Kidney (tissue), 14 donors: ENCODE data around the gene F3. TPM values are rescaled to one million over a fixed set of nuclear protein-coding genes. Genes with fewer than 3 reads are reported as not detected.

ENCODE experiments used
- DNase-seq, 5 donors: peaks; one replicate each; pipeline ENCODE4 v3.0.0-alpha.2; 2013 to 2020
- FAIRE-seq: peaks from 2 replicates; lab custom pipeline; 2012; peaks lifted over from hg19 to GRCh38; lab: Jason Lieb, UNC
- H3K27ac ChIP-seq, 2 donors: one replicate each; pipeline ENCODE4 v1.7.0; 2013; ENCODE audit warnings: low read depth in 2 of 2, low read length in 2 of 2, inconsistent platforms in 1 of 2
- H3K27me3 ChIP-seq: one replicate; pipeline ENCODE4 v1.7.1; 2013; ENCODE audit warnings: low read length, inconsistent platforms; ENCODE audit not compliant: control insufficient read depth, insufficient read depth
- H3K36me3 ChIP-seq, 3 donors: one replicate each; pipeline versions ENCODE4 v1.7.0 to v1.7.1; 2013; ENCODE audit warnings: low read length in 3 of 3, control low read depth in 1 of 3, inconsistent platforms in 1 of 3; ENCODE audit not compliant: insufficient read depth in 3 of 3, control insufficient read depth in 2 of 3
- H3K4me1 ChIP-seq, 3 donors: one replicate each; pipeline versions ENCODE4 v1.7.0 to v1.7.1; 2013; ENCODE audit warnings: low read length in 3 of 3, inconsistent platforms in 1 of 3, low read depth in 1 of 3; ENCODE audit not compliant: control insufficient read depth in 2 of 3, insufficient read depth in 2 of 3
- H3K4me3 ChIP-seq, 3 donors: one replicate each; pipeline versions ENCODE4 v1.7.0 to v1.8.1; 2013; ENCODE audit warnings: low read length in 3 of 3, control low read depth in 1 of 3, inconsistent platforms in 1 of 3
- H3K9ac ChIP-seq, 3 donors: one replicate each; pipeline versions ENCODE4 v1.7.0 to v1.7.1; 2013; ENCODE audit warnings: low read length in 3 of 3, control low read depth in 1 of 3, inconsistent platforms in 1 of 3
- H3K9me3 ChIP-seq, 3 donors: one replicate each; pipeline versions ENCODE4 v1.7.0 to v1.7.1; 2013; ENCODE audit warnings: low read length in 3 of 3, control low read depth in 1 of 3, inconsistent platforms in 1 of 3; ENCODE audit not compliant: control insufficient read depth in 2 of 3, insufficient read depth in 1 of 3
- CTCF ChIP-seq: IDR thresholded peaks from 3 replicates; pipeline ENCODE4 v1.5.1; 2012; ENCODE audit warnings: mild to moderate bottlenecking, moderate library complexity, borderline replicate concordance; ENCODE audit not compliant: insufficient read depth; ENCODE audit errors: extremely low read depth
- intact Hi-C: fragments of 100-400 bp; cut with DNase I; formaldehyde crosslinking; loops from one replicate; pipeline ENCODE4 v1.11.1; 2022
- polyA plus RNA-seq: library from polyadenylated mRNA; stranded (reverse); fragments of 350-450 nt; fragmentation: Illumina TruSeq; extraction: RNeasy Lipid Tissue Mini Kit (QIAGEN cat#74804); gene quantifications from one replicate; pipeline ENCODE4 v1.2.3, GENCODE V29; 2014; ENCODE audit warnings: low read depth, low replicate concordance; ENCODE audit not compliant: insufficient read depth
- total RNA-seq: library from RNA; stranded (reverse); fragmentation: NEBNext Ultra II Directional; extraction: Animal tissue kit (Norgen Biotek cat#: 25700); gene quantifications from one replicate; pipeline ENCODE4 v1.2.1, GENCODE V29; 2021
- donor health status: control.
- donor health status: control.
- donor health status: control.
- donor health status: control.
- donor health status: control.
- donor health status: DM: yes; HTN: yes; CAD: no.
- donor health status: Normal renal cell carcinoma (clear cell type).

The F3 gene
- total and polyA plus RNA-seq, 2 donors from 2014 or later: 8.8 to 19.0 TPM

GRCh38 chr1:94514095-94514727 is 27.3 kb downstream of the F3 start:
- Histone ChIP-seq H3K27ac (no peak overlapping the region), H3K27me3 (no peaks in the 10 kb centered on the region), H3K4me1 (no peaks in the 10 kb centered on the region), H3K9me3 (no peaks in the 10 kb centered on the region), H3K36me3 (peaks cover 0 to 6% (median 0%) of the 10 kb centered on the region in 3 donors), H3K4me3 (no peak overlapping the region), H3K9ac (no peak overlapping the region)
- TF ChIP-seq CTCF: peak; percentile 37
- DNase-seq (peak in 3 of 5 donors; percentile 19 to 59 (median 39)), FAIRE-seq (no peak)
- intact Hi-C loops: no loop called here

GRCh38 chr1:94512816-94513215 is 28.7 kb downstream of the F3 start:
- no peak for TF ChIP-seq CTCF
- DNase-seq: no peak
- peaks cover 0 to 6% (median 0%) of the 10 kb centered on the region in 3 donors for H3K36me3 ChIP-seq
- H3K9me3 ChIP-seq: no peaks in the 10 kb centered on the region
- no peaks in the 10 kb centered on the region for H3K4me1 ChIP-seq
- FAIRE-seq: no peak
- no peak overlapping the region for H3K9ac ChIP-seq
- no peaks in the 10 kb centered on the region for H3K27me3 ChIP-seq
- H3K27ac ChIP-seq: no peak overlapping the region
- H3K4me3 ChIP-seq: no peak overlapping the region
- intact Hi-C loops: no loop called here

- no peak for TF ChIP-seq CTCF
- FAIRE-seq (no peak), DNase-seq (no peak)
- Histone ChIP-seq H3K27me3 (no peaks in the 10 kb centered on the region), H3K4me3 (no peak overlapping the region), H3K4me1 (no peaks in the 10 kb centered on the region), H3K9ac (no peak overlapping the region), H3K27ac (no peak overlapping the region), H3K9me3 (no peaks in the 10 kb centered on the region), H3K36me3 (peaks cover 0 to 17% (median 6%) of the 10 kb centered on the region in 3 donors)
- intact Hi-C loops: no loop called here
Observed at GRCh38 chr1:94504601-94505000, 37.0 kb downstream of the F3 start.
